Adipose tissue (tissue), 3 donors: ENCODE measurements around the gene THAP3. TPM values are rescaled to one million over a fixed set of nuclear protein-coding genes. Genes with fewer than 3 reads are reported as not detected.
"Not testable (repeated sequence)": the region's sequence is repeated elsewhere in the genome, so short reads cannot be mapped to it uniquely, and the experiment has no call there.

Experiments used
- H3K27ac ChIP-seq: one replicate; pipeline ENCODE4 v1.5.1; 2013; ENCODE audit warnings: low read depth, low read length
- WGBS, 3 donors: extraction: QIAGEN DNeasy Blood & Tissue Kit; methylation state at CpG; one replicate each; pipeline ENCODE4 v1.1.7; 2013; 5-methylcytosine and 5-hydroxymethylcytosine counted together
- polyA plus RNA-seq, 3 donors: library from polyadenylated mRNA; stranded (reverse); fragments of 200-250 nt; gene quantifications; one replicate each; pipeline ENCODE4 v1.2.3, GENCODE V29; 2013
- donor health status: healthy with polysubstance abuse.
- donor health status: Bipolar disorder and iron deficiency.
- donor health status: healthy.

The THAP3 gene
- polyA plus RNA-seq, 3 donors, result 17.8 to 20.8 (median 20.1) TPM

- H3K27ac ChIP-seq, result no peak overlapping the region
- 66 to 74% (median 66%) methylated on average over 6 of the region's 6 CpGs for WGBS, 3 donors
These were observed 28.3 kb downstream of the THAP3 start for GRCh38 chr1:6652986-6653385.

- H3K27ac ChIP-seq, result no peak overlapping the region
- WGBS, 3 donors, result 92 to 94% (median 93%) methylated on average over 23 of the region's 23 CpGs
These were observed 29.0 kb downstream of the THAP3 start for GRCh38 chr1:6653436-6654290.

- 90 to 93% (median 90%) methylated on average over 6 of the region's 6 CpGs for WGBS, 3 donors
- H3K27ac ChIP-seq, result no peak overlapping the region
These were observed 32.5 kb downstream of the THAP3 start for GRCh38 chr1:6657138-6657537.

- H3K27ac ChIP-seq, result no peak overlapping the region
- 84 to 91% (median 88%) methylated on average over 5 of the region's 5 CpGs for WGBS, 3 donors
These were observed 33.8 kb downstream of the THAP3 start for GRCh38 chr1:6658359-6659060.

- H3K27ac ChIP-seq, result no peak overlapping the region
- WGBS, 3 donors, result 78 to 90% (median 89%) methylated on average over 7 of the region's 7 CpGs
These were observed 35.9 kb downstream of the THAP3 start for GRCh38 chr1:6660415-6661049.

GRCh38 chr1:6662468-6662867, 37.8 kb downstream of the THAP3 start:
- H3K27ac ChIP-seq, result not testable (repeated sequence)
- WGBS, 3 donors, result 97 to 98% (median 97%) methylated on average over 7 of the region's 7 CpGs

GRCh38 chr1:6666696-6667095, 42.0 kb downstream of the THAP3 start:
- H3K27ac ChIP-seq, result no peak overlapping the region
- 89 to 94% (median 94%) methylated on average over 5 of the region's 5 CpGs for WGBS, 3 donors

- 94 to 97% (median 97%) methylated on average over 6 of the region's 6 CpGs for WGBS, 3 donors
- no peak overlapping the region for H3K27ac ChIP-seq
These were observed 42.5 kb downstream of the THAP3 start for GRCh38 chr1:6667139-6667538.

GRCh38 chr1:6668503-6668902, 43.8 kb downstream of the THAP3 start:
- WGBS, 3 donors, result 94 to 97% (median 97%) methylated on average over 9 of the region's 9 CpGs

GRCh38 chr1:6672558-6672957, 47.9 kb downstream of the THAP3 start:
- 81 to 97% (median 97%) methylated on average over 2 of the region's 2 CpGs for WGBS, 3 donors
- no peak overlapping the region for H3K27ac ChIP-seq

More at GRCh38 chr1:6668503-6668902, 43.8 kb downstream of the THAP3 start:
- H3K27ac ChIP-seq, result no peak overlapping the region

- WGBS, 3 donors, result 83 to 90% (median 87%) methylated on average over 5 of the region's 5 CpGs
These were observed 49.2 kb downstream of the THAP3 start for GRCh38 chr1:6673816-6674398.

GRCh38 chr1:6674771-6675170, 50.1 kb downstream of the THAP3 start:
- WGBS, 3 donors, result 81 to 95% (median 94%) methylated on average over 1 of the region's 1 CpG
- H3K27ac ChIP-seq, result no peak overlapping the region

More at GRCh38 chr1:6673816-6674398, 49.2 kb downstream of the THAP3 start:
- no peak overlapping the region for H3K27ac ChIP-seq

- 90 to 97% (median 96%) methylated on average over 2 of the region's 2 CpGs for WGBS, 3 donors
- no peak overlapping the region for H3K27ac ChIP-seq
These were observed 51.3 kb downstream of the THAP3 start for GRCh38 chr1:6675941-6676340.

Other genes with a start within 250 kb of the THAP3 start
- 10 to 100 TPM in 2 of 3 donors, 1 to 10 TPM in 1; 6.5 to 13.8 (median 11.0) TPM for gene ACOT7, start 231.1 kb upstream of the THAP3 start, polyA plus RNA-seq
- under 1 TPM in 2 of 3 donors, not detected in 1; 0.01 to 0.18 TPM for gene HES2, start 204.9 kb upstream of the THAP3 start, polyA plus RNA-seq
- 1 to 10 TPM in 1 of 3 donors, under 1 TPM in 2; 0.20 to 1.2 (median 0.28) TPM for gene ESPN, start 200.1 kb upstream of the THAP3 start, polyA plus RNA-seq
- 10 to 100 TPM in 2 of 3 donors, 1 to 10 TPM in 1; 2.6 to 18.1 (median 10.1) TPM for gene TNFRSF25, start 158.7 kb upstream of the THAP3 start, polyA plus RNA-seq
- gene PLEKHG5, start 133.2 kb upstream of the THAP3 start, polyA plus RNA-seq, result 10 to 100 TPM in 1 of 3 donors, 1 to 10 TPM in 2; 1.7 to 16.8 (median 9.4) TPM
- gene NOL9, start 70.4 kb upstream of the THAP3 start, polyA plus RNA-seq, result 1 to 10 TPM; 2.8 to 5.8 (median 5.2) TPM
- gene TAS1R1, start 69.6 kb upstream of the THAP3 start, polyA plus RNA-seq, result under 1 TPM in 1 of 3 donors, not detected in 2; 0.12 TPM
- 10 to 100 TPM; 19.0 to 31.4 (median 19.3) TPM for gene ZBTB48, start 44.9 kb upstream of the THAP3 start, polyA plus RNA-seq
- 10 to 100 TPM; 14.5 to 39.0 (median 30.2) TPM for gene KLHL21, start 22.0 kb upstream of the THAP3 start, polyA plus RNA-seq
- 10 to 100 TPM in 2 of 3 donors, 1 to 10 TPM in 1; 5.2 to 13.3 (median 11.1) TPM for gene PHF13, start 11.1 kb upstream of the THAP3 start, polyA plus RNA-seq
- 10 to 100 TPM; 14.1 to 25.4 (median 21.1) TPM for gene DNAJC11, start 76.9 kb downstream of the THAP3 start, polyA plus RNA-seq
- gene CAMTA1, start 160.6 kb downstream of the THAP3 start, polyA plus RNA-seq, result 100 to 1,000 TPM in 1 of 3 donors, 10 to 100 TPM in 2; 25.7 to 111 (median 60.2) TPM